H9 (cell line): ENCODE data around the gene ITGB8. TPM values are rescaled to one million over a fixed set of nuclear protein-coding genes. Genes with fewer than 3 reads are reported as not detected.

Experiments
- DNase-seq: peaks from one replicate; pipeline ENCODE4 v3.0.0-alpha.2; 2017
- H2AFZ ChIP-seq: one replicate; pipeline ENCODE4 v1.6.1; 2013; ENCODE audit warnings: mild to moderate bottlenecking, low read length, control low read depth, moderate library complexity
- H2AK5ac ChIP-seq: 2 replicates; pipeline ENCODE4 v1.6.1; 2013; ENCODE audit warnings: low read length, control low read depth, mixed read lengths; ENCODE audit not compliant: insufficient read length
- H2BK120ac ChIP-seq: one replicate; pipeline ENCODE4 v1.6.1; 2013; ENCODE audit warnings: low read depth, mild to moderate bottlenecking, low read length, control low read depth, inconsistent platforms; ENCODE audit not compliant: poor library complexity, severe bottlenecking
- H2BK12ac ChIP-seq: 2 replicates; pipeline ENCODE4 v1.6.1; 2013; ENCODE audit warnings: low read length, control low read depth, mixed read lengths, low read depth; ENCODE audit not compliant: insufficient read length
- H2BK15ac ChIP-seq: 2 replicates; pipeline ENCODE4 v1.6.1; 2013; ENCODE audit warnings: low read depth, low read length, control low read depth
- H2BK20ac ChIP-seq: one replicate; pipeline ENCODE4 v1.6.1; 2013; ENCODE audit warnings: low read depth, mild to moderate bottlenecking, low read length, control low read depth, inconsistent platforms; ENCODE audit not compliant: poor library complexity, severe bottlenecking
- H2BK5ac ChIP-seq: 2 replicates; pipeline ENCODE4 v1.6.1; 2013; ENCODE audit warnings: low read length, control low read depth, mixed read lengths; ENCODE audit not compliant: insufficient read length
- H3K14ac ChIP-seq: 2 replicates; pipeline ENCODE4 v1.6.1; 2013; ENCODE audit warnings: low read length, control low read depth; ENCODE audit not compliant: insufficient read depth
- H3K18ac ChIP-seq: 2 replicates; pipeline ENCODE4 v1.6.1; 2013; ENCODE audit warnings: low read depth, mild to moderate bottlenecking, mixed read lengths, low read length, control low read depth; ENCODE audit not compliant: insufficient read length
- H3K23ac ChIP-seq: 2 replicates; pipeline ENCODE4 v1.6.1; 2013; ENCODE audit warnings: low read length, control low read depth, mixed read lengths, low read depth; ENCODE audit not compliant: insufficient read length
- H3K23me2 ChIP-seq: 2 replicates; pipeline ENCODE4 v1.6.1; 2013; ENCODE audit warnings: low read depth, mild to moderate bottlenecking, mixed read lengths, low read length, control low read depth; ENCODE audit not compliant: insufficient read length, poor library complexity, severe bottlenecking
- H3K27ac ChIP-seq: 2 replicates; pipeline ENCODE4 v1.5.1; 2013; ENCODE audit warnings: low read length, control low read depth, mixed read lengths, low read depth; ENCODE audit not compliant: insufficient read length
- H3K27me3 ChIP-seq: 2 replicates; pipeline ENCODE4 v1.6.1; 2013; ENCODE audit warnings: low read length, control low read depth, inconsistent platforms; ENCODE audit not compliant: insufficient read depth
- H3K4ac ChIP-seq: 2 replicates; pipeline ENCODE4 v1.6.1; 2013; ENCODE audit warnings: low read depth, mild to moderate bottlenecking, control low read depth, inconsistent platforms, low read length, moderate library complexity
- H3K4me1 ChIP-seq: 2 replicates; pipeline ENCODE4 v1.6.1; 2013; ENCODE audit warnings: low read length, control low read depth, inconsistent platforms; ENCODE audit not compliant: insufficient read depth
- H3K4me2 ChIP-seq: 2 replicates; pipeline ENCODE4 v1.6.1; 2013; ENCODE audit warnings: low read length, control low read depth, mixed read lengths; ENCODE audit not compliant: insufficient read length, insufficient read depth
- H3K56ac ChIP-seq: 2 replicates; pipeline ENCODE4 v1.6.1; 2013; ENCODE audit warnings: low read depth, mild to moderate bottlenecking, mixed read lengths, low read length, control low read depth; ENCODE audit not compliant: insufficient read length
- H3K79me1 ChIP-seq: 2 replicates; pipeline ENCODE4 v1.6.1; 2013; ENCODE audit warnings: low read depth, mild to moderate bottlenecking, moderate library complexity, low read length, control low read depth, inconsistent platforms; ENCODE audit not compliant: insufficient read depth, poor library complexity, severe bottlenecking
- H3K79me2 ChIP-seq: 2 replicates; pipeline ENCODE4 v1.6.1; 2013; ENCODE audit warnings: low read length, control low read depth, inconsistent platforms; ENCODE audit not compliant: insufficient read depth
- H3K9ac ChIP-seq: 2 replicates; pipeline ENCODE4 v1.6.1; 2013; ENCODE audit warnings: low read length, control low read depth, mixed read lengths; ENCODE audit not compliant: insufficient read length; ENCODE audit errors: extremely low read depth
- H3K9me3 ChIP-seq: one replicate; pipeline ENCODE4 v1.6.1; 2013; ENCODE audit warnings: low read depth, low read length, inconsistent platforms; ENCODE audit not compliant: control insufficient read depth
- H3T11ph ChIP-seq: one replicate; pipeline ENCODE4 v1.6.1; 2013; ENCODE audit warnings: mild to moderate bottlenecking, low read length, control low read depth, inconsistent platforms
- H4K20me1 ChIP-seq: one replicate; pipeline ENCODE4 v1.6.1; 2013; ENCODE audit not compliant: control insufficient read depth, insufficient read length, insufficient read depth
- H4K5ac ChIP-seq: 2 replicates; pipeline ENCODE4 v1.6.1; 2013; ENCODE audit warnings: low read depth, mild to moderate bottlenecking, mixed read lengths, low read length, control low read depth; ENCODE audit not compliant: insufficient read length
- H4K8ac ChIP-seq: replicated peaks from 2 replicates; pipeline ENCODE4 v1.6.1; 2013; ENCODE audit warnings: low read length, control low read depth, mixed read lengths, low read depth; ENCODE audit not compliant: insufficient read length
- H4K91ac ChIP-seq: 2 replicates; pipeline ENCODE4 v1.6.1; 2013; ENCODE audit warnings: low read depth, mild to moderate bottlenecking, moderate library complexity, mixed read lengths, low read length, control low read depth; ENCODE audit not compliant: insufficient read length
- H3K27ac Mint-ChIP-seq, 3 experiments: 2 replicates in 2 of 3; 3 replicates in 1 of 3; pipeline ENCODE4 v1.8.0; 2020 to 2021; ENCODE audit warnings: mixed read lengths in 3 of 3, mild to moderate bottlenecking in 1 of 3, moderate library complexity in 1 of 3
- H3K27me3 Mint-ChIP-seq: 2 replicates; pipeline ENCODE4 v1.8.0; 2021; ENCODE audit warnings: low read depth, mild to moderate bottlenecking, moderate library complexity, mixed read lengths
- H3K36me3 Mint-ChIP-seq, 3 experiments: 2 replicates in 2 of 3; 3 replicates in 1 of 3; pipeline ENCODE4 v1.8.0; 2020 to 2021; ENCODE audit warnings: low read depth in 3 of 3, mixed read lengths in 3 of 3; ENCODE audit not compliant: insufficient read depth in 1 of 3
- H3K4me1 Mint-ChIP-seq, 2 experiments: 2 replicates each; pipeline ENCODE4 v1.8.0; 2020; ENCODE audit warnings: mixed read lengths in 2 of 2
- H3K4me3 Mint-ChIP-seq, 2 experiments: 2 replicates in 1 of 2; 3 replicates in 1 of 2; pipeline ENCODE4 v1.8.0; 2020 to 2021; ENCODE audit warnings: mild to moderate bottlenecking in 2 of 2, mixed read lengths in 2 of 2, moderate library complexity in 1 of 2
- H3K9me3 Mint-ChIP-seq, 2 experiments: 2 replicates in 1 of 2; 3 replicates in 1 of 2; pipeline ENCODE4 v1.8.0; 2020; ENCODE audit warnings: mild to moderate bottlenecking in 2 of 2, mixed read lengths in 2 of 2, moderate library complexity in 1 of 2
- WGBS: extraction: QIAGEN DNeasy Blood & Tissue Kit; methylation state at CpG from one replicate; pipeline ENCODE4 v1.1.7; 2013; ENCODE audit warnings: missing lambda C conversion rate, low lambda C conversion rate, mixed read lengths; ENCODE audit not compliant: insufficient read length; ENCODE audit errors: extremely low coverage; 5-methylcytosine and 5-hydroxymethylcytosine counted together
- total RNA-seq: library from RNA; stranded (reverse); gene quantifications from 2 replicates; pipeline ENCODE4 v1.2.1, GENCODE V29; 2021
- TF ChIP-seq, protein P1 (sequence below): fragments of 200-600 bp; sonication (generic); conservative IDR thresholded peaks from 3 replicates; pipeline ENCODE4 v1.8.0; 2021; ENCODE audit warnings: antibody characterized with exemption, mild to moderate bottlenecking

ITGB8 gene
- total RNA-seq, 1 experiment from 2014 or later = 7.6 TPM

DNA sequence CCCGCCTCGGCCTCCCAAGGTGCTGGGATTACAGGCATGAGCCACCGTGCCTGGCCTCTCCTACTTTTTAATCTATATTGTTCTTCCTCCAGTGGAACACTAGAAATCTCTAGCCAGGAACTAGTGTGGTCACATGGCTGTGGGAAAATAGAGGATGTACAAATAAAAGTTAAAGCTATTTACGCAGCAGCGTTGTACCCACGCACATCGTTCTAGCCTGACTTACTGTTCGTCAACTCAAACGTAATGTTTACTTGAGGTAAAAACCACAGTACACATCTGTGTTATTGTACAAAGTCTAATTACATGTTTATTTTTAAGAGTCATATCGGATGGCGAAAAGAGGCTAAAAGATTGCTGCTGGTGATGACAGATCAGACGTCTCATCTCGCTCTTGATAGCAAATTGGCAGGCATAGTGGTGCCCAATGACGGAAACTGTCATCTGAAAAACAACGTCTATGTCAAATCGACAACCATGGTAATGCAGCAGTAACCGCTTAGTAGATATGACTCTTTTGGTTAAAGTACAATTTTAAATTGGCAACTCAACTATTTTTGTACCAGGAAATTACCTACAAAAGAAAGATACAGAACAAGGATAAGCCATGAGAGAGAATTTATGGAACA is 50.8 kb downstream of the ITGB8 start:
- Histone ChIP-seq H3K23ac (no peak overlapping the region), H3K9ac (no peak overlapping the region), H3K27ac (no peak overlapping the region), H3K4ac (no peak overlapping the region), H2BK120ac (no peak overlapping the region), H3K79me1 (no peaks in the 10 kb centered on the region), H3K79me2 (no peaks in the 10 kb centered on the region), H3T11ph (no peak overlapping the region), H4K5ac (no peak overlapping the region), H2BK5ac (no peak overlapping the region), H3K18ac (no peak overlapping the region), H4K91ac (no peak overlapping the region), H2AK5ac (no peak overlapping the region), H2BK20ac (no peak overlapping the region), H2BK12ac (no peak overlapping the region), H3K27me3 (no peaks in the 10 kb centered on the region), H3K56ac (no peak overlapping the region), H3K14ac (no peak overlapping the region), H3K23me2 (no peaks in the 10 kb centered on the region), H2AFZ (no peak overlapping the region), H3K4me1 (no peaks in the 10 kb centered on the region), H3K4me2 (no peak overlapping the region), H4K8ac (no peak overlapping the region), H4K20me1 (no peaks in the 10 kb centered on the region), H3K9me3 (no peaks in the 10 kb centered on the region), H2BK15ac (no peak overlapping the region)
- H3K36me3 Mint-ChIP-seq = peaks cover 2 to 36% (median 13%) of the 10 kb centered on the region in 3 experiments; a peak in 5 of 7 replicates
- H3K27me3 Mint-ChIP-seq = no peaks in the 10 kb centered on the region
- H3K4me3 Mint-ChIP-seq = no peak overlapping the region
- H3K4me1 Mint-ChIP-seq = no peaks in the 10 kb centered on the region
- no peak for DNase-seq
- H3K9me3 Mint-ChIP-seq = no peaks in the 10 kb centered on the region
- no CpG with 5 or more reads among the region's 17 CpGs for WGBS
- no peak overlapping the region for H3K27ac Mint-ChIP-seq
- TF ChIP-seq, protein P1, sequence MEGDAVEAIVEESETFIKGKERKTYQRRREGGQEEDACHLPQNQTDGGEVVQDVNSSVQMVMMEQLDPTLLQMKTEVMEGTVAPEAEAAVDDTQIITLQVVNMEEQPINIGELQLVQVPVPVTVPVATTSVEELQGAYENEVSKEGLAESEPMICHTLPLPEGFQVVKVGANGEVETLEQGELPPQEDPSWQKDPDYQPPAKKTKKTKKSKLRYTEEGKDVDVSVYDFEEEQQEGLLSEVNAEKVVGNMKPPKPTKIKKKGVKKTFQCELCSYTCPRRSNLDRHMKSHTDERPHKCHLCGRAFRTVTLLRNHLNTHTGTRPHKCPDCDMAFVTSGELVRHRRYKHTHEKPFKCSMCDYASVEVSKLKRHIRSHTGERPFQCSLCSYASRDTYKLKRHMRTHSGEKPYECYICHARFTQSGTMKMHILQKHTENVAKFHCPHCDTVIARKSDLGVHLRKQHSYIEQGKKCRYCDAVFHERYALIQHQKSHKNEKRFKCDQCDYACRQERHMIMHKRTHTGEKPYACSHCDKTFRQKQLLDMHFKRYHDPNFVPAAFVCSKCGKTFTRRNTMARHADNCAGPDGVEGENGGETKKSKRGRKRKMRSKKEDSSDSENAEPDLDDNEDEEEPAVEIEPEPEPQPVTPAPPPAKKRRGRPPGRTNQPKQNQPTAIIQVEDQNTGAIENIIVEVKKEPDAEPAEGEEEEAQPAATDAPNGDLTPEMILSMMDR = no peak
